CD4-positive, alpha-beta T cell treated with Interleukin-15 for 1 hour (primary cell): ENCODE results near the gene SMYD5.
A peak's percentile ranks its signal among the peaks of the same experiment; 100 is the strongest.

Experiments used
- DNase-seq: peaks from one replicate; pipeline ENCODE4 v3.0.0-alpha.2; 2020

SMYD5 gene

DNA sequence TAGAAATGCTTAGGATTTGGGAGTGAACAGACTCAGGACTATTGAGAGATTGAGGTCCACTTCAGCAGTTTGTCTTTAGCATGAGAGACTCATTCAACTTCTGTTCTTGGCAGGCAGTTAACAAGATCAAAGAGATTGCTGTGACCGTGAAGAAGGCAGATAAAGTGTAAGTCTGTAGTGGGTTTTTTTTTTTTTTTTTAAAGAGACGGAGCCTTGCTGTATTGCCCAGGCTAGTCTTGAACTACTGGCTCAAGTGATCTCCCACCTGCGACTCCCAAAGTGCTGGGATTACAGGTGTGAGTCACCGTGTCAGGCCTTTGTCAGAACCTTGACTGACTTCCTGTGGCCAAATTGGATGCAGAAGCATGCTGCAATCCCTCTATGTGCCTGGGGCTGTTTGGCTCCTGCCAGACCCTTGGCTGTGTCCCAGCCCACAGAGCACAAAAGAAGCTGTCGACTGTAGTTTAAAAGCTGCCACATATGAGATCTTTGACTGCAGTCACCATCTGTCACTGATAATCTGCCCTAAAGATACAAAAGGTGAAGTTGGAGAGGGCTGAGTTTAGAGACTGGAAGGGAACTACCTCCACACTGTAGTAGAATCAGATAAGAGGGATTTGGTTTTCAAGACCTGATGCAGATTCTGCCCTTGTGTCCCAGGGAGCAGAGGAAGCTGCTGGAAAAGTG lies 30.0 kb downstream of the SMYD5 start:
- no peak for DNase-seq

- no peak for DNase-seq
Measured at GRCh38 chr2:73244580-73244979, 30.5 kb downstream of the SMYD5 start.

DNA sequence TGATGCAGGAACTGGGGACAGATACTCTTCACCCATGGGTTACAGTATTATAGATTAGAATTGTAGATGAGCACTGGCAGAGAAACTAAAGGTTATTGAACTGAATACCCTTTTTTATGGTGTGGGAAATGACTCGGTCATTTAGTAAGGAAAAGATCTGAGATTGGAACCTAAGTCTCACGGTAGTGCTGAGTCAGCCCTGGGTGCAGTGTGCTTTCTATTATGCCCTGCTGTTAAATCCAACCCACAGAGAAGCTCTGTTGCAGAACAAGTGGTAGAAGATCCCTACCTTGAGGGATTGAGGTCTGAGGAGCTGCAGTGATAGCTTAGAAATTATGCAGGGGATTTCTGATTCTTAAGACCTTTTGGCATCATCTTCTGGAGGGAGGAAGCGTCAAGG lies 32.8 kb downstream of the SMYD5 start:
- no peak for DNase-seq

GRCh38 chr2:73249636-73250035 lies 35.6 kb downstream of the SMYD5 start:
- no peak for DNase-seq

GRCh38 chr2:73250872-73251846 lies 37.1 kb downstream of the SMYD5 start:
- DNase-seq = no peak

- no peak for DNase-seq
Measured at GRCh38 chr2:73252238-73253027, 38.4 kb downstream of the SMYD5 start.

DNA sequence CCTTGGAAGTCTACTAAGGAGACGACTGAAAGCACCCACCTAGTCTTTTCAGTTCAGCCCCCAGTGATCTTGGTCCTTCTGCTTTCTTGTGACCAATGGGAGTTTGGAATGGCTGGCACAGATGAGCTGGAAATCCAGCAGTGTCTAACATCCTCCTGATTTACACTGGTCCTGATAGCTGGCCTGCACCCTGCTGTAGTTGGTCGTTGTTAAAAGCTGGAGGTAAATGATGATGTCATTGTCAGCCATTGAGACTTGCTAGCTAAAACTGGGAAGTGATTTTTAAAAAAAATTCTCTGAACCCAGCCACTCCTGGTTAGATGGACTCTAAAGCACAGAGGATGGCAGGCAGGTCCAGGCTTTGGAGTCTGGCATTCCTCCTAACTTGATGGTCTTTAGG lies 39.4 kb downstream of the SMYD5 start:
- no peak for DNase-seq

DNA sequence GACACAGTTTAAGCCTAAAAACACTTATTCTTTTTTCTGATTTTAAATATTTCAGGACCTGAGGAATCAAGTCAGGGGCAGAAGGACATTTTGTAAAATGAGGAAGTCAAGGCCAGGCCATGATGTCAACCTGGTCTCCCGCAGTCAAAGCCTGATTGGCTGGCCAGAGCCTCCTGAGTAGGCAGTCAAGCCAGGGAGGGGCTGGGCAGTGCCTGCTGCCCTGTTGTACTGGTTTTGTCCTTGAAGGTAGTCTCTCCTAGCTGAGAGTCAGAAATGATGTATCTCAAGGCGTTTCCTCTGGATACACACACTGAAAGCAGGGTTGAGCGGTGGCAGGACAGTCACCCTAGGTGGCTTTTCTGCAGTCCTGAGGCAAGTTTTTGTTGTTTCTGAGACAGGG lies 39.9 kb downstream of the SMYD5 start:
- DNase-seq = peak; percentile 34

GRCh38 chr2:73254343-73255006 lies 40.4 kb downstream of the SMYD5 start:
- DNase-seq = no peak

GRCh38 chr2:73255007-73255644 lies 41.1 kb downstream of the SMYD5 start:
- DNase-seq = no peak

DNA sequence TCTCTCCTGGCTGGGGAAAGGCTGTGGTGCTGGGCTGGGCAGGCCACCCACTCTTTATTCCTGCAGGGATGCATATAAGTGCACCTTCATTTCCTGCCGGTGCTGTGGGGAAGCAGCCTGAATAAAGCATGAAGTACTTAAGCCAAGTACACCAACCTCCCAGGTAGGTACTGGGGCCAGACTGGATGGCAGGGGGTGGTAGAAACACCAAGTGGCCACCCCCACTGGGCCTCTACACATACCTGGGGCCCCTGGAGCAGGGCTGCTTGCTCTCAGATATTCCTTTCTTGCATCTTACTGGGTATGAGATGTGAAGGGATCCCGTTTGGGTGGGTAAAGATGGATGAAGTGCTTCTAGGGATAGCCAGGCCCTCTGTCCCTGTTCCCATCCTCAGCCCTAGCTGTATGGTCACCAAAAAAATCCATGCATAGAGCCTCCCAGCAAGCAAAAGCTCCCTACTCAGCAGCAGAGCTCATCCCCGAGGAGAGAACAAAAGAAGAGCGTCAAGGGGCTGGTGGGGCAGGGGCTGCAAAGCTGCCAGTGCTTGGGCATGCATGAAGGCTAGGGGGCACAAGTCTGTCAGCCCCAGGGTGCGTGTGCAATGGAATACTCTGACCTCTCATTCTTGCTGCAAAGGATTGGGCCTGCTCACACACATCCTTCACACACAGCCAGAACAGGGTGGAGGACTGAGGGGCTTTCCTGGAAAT lies 42.0 kb downstream of the SMYD5 start:
- DNase-seq = no peak

GRCh38 chr2:73256618-73256922 lies 42.5 kb downstream of the SMYD5 start:
- no peak for DNase-seq

GRCh38 chr2:73257021-73257420 lies 43.0 kb downstream of the SMYD5 start:
- DNase-seq = no peak

DNA sequence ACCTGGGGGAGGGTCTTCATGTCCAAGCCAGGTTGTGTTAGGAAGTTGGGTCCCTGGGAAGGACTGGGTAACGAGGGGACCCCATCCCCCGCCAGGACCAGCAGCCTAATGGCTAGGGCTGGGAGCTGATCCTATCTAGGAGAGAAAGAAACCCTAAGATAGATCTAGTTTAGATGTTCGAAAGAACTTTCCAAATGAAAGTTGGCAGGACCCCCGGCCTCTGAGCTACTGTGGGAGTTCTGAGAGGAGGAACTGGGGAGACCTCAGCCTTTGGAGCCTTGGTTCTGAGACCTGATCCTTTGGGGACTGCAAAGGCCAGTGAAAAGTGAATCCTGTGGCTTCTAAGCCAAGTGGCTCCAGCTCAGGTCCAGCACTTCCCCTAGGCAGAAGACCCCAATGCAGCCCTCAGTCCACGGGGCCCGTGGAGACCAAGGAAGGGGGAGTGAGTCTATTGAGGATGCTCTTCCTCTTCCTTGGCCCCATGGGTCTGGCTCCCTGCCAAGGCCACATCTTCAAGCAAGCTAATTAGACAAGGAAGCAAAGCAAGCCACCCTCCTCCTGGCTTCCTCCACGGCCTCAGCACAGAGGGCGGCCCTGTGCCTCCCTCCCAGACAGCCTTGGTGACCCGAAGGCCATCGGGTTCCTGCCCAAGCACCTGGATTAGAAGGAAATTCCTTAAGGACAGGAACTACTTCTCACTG lies 43.5 kb downstream of the SMYD5 start:
- DNase-seq = peak; percentile 31

DNA sequence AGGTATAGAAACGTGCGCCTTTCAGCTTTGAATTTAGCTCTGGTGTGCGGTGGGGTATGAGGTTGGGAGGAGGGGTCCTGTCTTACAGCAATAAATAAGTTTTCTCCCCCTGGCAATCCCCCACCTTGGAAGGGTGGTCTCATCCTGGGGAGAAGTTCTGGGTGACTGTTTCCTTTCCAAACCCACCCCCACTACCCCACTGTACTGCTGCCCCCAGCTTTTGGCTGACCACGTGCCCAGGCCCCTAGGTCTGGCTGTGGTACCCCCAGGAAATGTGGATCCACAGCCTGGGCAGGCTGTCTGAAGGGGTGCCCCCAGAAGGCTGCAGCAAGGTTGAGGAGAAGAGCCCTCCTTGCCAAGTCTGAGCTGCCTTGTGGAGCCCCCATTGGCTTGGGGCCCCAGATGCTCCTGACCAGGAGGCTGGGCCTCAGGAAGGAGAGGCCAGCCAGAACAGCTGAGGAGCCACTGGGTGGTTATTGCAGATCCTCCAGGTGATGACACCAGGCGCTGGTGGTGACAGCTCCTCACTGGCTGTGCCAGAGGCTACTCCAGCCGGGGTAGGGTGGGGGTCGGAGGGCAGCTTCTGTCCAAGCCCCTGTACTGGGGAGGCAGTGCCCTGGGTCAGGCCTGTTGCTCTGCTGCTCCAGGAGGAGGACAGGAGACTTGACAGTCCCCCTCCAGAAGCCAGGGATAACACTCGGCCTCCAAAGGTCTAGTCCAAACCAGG lies 44.3 kb downstream of the SMYD5 start:
- no peak for DNase-seq

DNA sequence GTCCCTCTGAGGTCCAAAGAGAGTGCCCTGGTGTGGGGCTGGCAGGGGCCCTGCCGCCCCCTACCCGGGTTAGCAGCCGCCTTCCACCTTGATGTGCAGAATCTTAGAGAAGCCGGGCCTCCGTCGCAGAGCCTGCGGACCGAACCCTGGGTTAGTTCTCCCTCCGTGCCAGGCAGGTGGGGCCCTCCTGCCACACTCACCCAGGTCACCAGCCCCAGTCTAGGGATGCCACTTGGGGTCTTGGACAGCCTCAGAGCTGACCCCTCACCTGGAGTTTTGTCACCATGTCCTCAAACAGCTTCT lies 44.8 kb downstream of the SMYD5 start:
- no peak for DNase-seq

- no peak for DNase-seq
Measured at GRCh38 chr2:73259276-73259675, 45.2 kb downstream of the SMYD5 start.

DNA sequence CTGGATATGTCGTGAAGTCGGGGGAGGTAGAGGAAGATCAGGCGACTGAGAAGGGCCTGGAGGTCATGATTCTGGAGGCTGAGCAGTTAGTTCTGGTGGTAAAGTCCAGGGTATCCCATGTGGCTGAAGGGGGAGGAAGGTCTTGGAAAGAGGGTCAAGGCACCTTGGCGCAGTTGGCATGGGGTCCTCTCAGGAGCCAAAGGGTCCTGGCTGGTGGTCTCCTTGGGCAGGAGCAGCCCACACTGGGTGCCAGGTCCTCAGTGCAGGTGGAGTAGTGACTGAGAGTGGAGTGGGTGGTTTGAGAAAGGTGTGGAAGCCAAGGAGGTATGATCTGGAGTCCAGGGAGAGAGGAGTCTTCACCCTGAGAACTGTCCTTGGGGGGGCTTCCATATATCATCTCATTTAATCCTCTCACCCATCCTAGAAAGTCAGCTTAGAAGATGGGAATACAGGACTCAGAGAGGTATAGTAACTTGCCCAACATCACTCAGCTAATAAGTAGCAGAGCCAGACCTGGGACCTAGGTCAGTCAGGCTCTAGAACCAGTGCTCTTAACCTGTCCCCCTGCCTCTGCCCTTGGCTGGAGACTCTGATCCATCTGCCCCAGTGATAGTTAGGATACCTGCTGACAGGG lies 45.8 kb downstream of the SMYD5 start:
- no peak for DNase-seq

DNA sequence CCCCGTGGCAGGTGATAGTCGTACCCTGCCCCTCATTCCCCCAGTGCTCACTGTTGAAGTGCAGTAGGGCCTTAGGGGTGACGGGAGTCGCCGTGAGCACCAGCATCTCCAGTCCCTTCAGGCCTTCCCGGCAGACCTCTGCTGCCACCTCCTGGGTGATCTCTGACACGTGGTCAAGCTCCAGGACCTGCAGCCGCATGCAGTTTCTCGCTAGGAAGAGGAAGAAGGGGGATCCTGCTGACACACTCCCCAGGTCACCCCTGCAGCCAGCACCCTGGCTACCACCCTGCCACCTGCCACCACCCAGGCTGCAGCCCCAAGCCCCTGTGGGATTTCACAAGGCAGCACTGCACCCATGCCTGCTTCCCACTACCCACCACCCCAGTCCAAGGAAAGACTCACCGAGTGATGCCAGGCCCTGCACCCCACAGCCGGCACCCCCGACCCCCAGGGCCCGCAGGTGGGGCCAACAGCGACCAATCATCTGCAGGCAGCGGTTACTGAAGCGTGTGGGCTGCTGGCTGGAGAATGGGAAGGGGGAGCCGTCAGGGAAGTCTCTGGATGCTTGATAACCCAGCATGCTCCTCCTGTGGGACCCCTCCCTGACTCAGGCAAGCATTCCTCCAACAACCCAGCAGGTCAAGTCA lies 46.4 kb downstream of the SMYD5 start:
- no peak for DNase-seq
